ENCODE results near the gene SRD5A2. TPM values are rescaled to one million over a fixed set of nuclear protein-coding genes. Genes with fewer than 3 reads are reported as not detected.

Gene SRD5A2
- total RNA-seq, 1 experiment from 2014 or later, result not detected

- Histone ChIP-seq H3K4me1 (ENCODE audit: insufficient read depth, low read length, poor library complexity, severe bottlenecking) (no peaks in the 10 kb centered on the region), H3K27ac (ENCODE audit: low read depth, low read length, poor library complexity, severe bottlenecking) (no peak overlapping the region), H3K4me3 (ENCODE audit: low read depth, low read length, poor library complexity, severe bottlenecking) (no peak overlapping the region), H3K9me3 (ENCODE audit: low read depth, low read length, poor library complexity, severe bottlenecking) (no peaks in the 10 kb centered on the region), H3K36me3 (ENCODE audit: insufficient read depth, low read length, poor library complexity, severe bottlenecking) (no peaks in the 10 kb centered on the region), H3K27me3 (replicated peaks; ENCODE audit: insufficient read depth, low read depth, low read length, poor library complexity) (peaks cover 32% of the 10 kb centered on the region)
- ChIA-PET CTCF (no interaction called here), POLR2A (ENCODE audit: low non-redundant PET) (no interaction called here)
- DNase-seq (ENCODE audit: low spot score), result no peak
- intact Hi-C loops (cut with micrococcal nuclease; ENCODE audit: unreplicated experiment), result no loop called here
- TF ChIP-seq CTCF (conservative IDR thresholded peaks at IDR 0.05; ENCODE audit: low read depth, low read length) (no peak), EZH2 (IDR thresholded peaks at IDR 0.05; ENCODE audit: borderline replicate concordance, low read depth, low read length, poor library complexity, severe bottlenecking) (no peak)
- no TSS peak for BruUV-seq (replicated peaks)
These were observed 106.4 kb downstream of the SRD5A2 start for GRCh38 chr2:31474296-31474695.

Other genes with a start within 250 kb of the SRD5A2 start
- gene XDH, start 166.2 kb downstream of the SRD5A2 start, total RNA-seq (2021), result 0.09 and 0.19 TPM in 2 replicates